NCI-H2196 (cell line): ENCODE measurements around the gene TTC7B.
A peak's percentile ranks its signal among the peaks of the same experiment; 100 is the strongest.

Experiments
- DNase-seq: peaks from one replicate; lab custom pipeline; 2025; ENCODE audit not compliant: unreplicated experiment; lab: John Stamatoyannopoulos, UW

Gene TTC7B

GRCh38 chr14:90624732-90625400 lies 191.4 kb downstream of the TTC7B start:
- DNase-seq: peak; percentile 1

- DNase-seq: no peak
Observed at GRCh38 chr14:90624227-90624626, 192.0 kb downstream of the TTC7B start.

DNA sequence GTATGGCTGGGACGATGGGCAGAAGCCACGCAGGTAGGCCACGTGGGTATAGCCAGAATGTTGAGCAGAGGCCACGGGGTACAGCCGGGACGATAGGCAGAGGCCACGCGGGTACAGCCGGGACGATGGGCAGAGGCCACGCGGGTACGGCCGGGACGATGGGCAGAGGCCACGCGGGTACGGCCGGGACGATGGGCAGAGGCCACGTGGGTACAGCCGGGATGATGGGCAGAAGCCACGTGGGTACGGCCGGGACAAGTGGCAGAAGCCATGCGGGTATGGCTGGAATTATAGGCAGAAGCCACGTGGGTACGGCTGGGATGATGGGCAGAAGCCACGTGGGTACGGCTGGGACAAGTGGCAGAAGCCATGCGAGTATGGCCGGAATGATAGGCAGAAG lies 195.0 kb downstream of the TTC7B start:
- DNase-seq: no peak

DNA sequence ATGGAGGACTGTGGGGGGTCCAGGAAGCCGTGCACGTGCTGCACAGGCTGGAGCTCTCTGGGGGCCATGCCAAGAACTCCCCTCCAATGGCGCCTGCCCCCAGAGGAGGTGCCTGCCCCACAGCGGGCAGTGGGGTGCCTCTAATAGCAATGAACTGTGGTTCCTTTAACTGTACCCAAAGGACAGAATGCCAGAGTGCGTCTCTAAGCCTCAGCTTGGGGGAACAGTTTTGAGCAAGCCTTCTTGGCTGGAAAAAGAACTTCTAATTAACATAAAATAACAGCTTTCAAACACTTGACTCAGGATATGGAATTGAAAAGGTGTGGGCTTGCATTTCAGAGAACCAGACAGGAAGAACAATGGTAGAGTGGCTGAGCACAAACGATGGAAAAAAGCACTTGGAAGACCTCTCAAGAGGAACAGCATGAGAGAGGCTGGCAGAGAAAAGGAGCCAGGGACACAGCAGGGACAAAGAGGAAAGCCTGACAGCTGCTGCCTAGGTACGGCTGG lies 195.6 kb downstream of the TTC7B start:
- no peak for DNase-seq

DNA sequence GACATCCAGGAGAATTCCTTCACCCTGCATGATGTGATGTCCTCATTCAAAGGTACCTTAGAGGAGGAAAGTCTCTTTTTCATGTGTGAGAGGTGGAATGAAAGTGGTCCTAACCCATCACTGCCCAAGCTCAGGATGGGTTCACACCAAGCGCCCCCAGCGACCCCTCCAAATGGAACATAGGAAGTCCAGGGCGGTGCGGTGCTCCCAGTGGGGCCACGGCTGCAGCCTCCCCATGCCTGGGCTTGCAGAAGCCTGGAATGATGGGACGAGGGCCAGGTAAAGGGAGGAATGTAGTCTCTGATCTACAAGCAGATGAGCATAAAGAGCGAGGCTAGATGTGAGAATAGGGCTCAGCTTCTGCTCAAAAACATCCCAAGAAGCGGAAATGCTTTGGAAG lies 196.3 kb downstream of the TTC7B start:
- DNase-seq: no peak

GRCh38 chr14:90617961-90618360 lies 198.3 kb downstream of the TTC7B start:
- DNase-seq: no peak

- no peak for DNase-seq
Observed at GRCh38 chr14:90616881-90617280, 199.3 kb downstream of the TTC7B start.

DNA sequence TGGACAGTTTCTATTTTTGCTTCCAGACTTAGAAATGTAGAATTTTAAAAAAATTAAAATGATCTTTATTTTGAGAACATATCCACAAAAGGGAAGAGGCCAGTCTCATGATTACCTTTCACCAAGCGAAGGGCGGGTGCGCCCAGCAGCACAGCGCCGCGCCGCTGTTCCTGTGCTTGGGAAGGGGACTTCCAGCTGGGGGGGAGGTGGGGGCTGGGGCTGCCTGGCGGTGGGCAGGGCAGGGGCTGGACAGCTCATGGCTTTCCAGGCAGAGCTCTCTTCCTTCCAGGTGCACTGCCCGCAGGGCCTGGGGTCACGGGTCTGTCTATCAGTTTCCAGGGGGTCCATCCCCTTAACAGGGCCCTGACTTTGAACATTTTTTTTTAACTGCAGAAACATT lies 199.9 kb downstream of the TTC7B start:
- no peak for DNase-seq

DNA sequence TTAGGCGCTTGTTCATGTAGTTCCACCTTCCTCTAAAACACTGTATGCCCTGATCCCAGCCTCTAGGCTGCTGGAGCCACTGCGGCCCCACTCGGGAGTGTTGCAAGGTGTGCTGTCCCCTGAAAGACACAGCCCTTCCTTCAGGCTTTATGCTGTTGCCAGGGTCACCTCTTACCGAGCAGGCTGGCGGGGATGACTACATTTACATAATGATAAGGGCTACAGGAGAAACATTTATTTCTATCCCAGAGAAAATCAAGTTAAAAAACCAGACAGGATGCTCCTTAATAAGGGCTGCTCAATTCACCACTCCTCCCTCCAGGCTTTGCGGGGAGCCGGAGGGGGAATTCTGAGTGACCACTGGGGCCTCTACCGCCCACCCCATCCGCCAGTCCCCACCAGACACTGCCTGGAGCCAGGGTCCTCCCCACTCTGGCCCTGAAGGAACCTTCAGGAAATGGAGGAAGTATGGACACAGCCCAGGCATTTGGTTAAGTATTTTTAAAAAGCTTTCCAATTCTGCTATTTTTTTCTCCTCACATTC lies 200.6 kb downstream of the TTC7B start:
- no peak for DNase-seq

DNA sequence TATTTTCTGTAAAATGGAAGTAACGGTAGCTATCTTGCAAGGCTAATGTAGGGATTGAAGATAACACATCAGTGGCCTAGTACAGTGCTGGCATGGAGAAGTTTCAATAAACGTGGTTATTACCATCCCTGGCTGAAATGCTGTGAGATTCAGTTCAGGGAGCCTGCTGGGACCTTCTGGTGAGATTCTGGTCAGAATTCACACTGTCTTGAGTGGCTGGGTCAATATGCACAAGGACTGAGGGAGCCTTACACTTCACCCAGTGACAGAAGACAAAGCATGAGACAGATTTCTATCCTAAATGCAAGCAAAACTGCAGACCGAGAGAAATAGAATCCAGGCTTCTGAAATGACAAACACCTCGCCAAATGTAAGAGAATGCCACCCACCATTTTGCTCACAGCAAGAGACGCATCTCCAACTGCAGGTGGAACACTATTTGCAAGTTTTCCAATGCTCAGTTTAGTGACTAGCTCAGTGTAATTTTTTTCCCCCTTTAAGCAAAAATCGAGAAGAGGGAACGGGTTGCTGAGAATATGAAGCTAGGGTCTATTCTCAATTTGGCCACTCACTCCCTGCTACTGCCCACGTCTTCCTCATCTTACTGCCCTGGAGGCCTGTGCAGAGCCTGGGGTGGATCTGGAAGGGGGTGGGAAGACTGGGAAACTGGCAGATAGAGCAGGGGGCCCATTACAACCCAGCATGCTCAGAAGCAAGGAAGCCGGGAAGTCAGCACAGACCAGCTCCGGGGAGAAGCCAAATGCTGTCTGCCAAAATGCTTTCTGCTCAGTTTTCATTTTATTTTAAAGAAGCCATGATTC lies 201.3 kb downstream of the TTC7B start:
- DNase-seq: no peak

GRCh38 chr14:90613997-90614396 lies 202.2 kb downstream of the TTC7B start:
- no peak for DNase-seq

DNA sequence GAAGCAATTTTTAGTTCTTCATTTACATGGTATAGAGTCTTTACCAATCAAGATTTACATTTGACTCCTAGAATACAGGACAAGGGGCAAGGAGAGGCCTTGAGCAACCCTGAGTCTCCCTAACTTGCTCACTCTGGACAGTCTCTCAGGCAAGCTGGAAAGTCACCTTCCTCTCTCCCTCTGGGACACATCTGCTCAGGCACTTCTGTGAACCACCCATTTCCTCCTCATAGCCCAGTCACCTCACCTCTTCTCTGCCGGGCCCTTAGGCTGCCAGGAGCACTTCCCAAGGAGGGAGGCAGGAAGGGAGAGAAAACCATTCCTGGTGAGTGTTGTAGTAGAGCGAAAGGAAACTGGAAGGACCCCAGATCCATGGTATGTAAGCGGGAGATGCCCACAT lies 202.8 kb downstream of the TTC7B start:
- no peak for DNase-seq

DNA sequence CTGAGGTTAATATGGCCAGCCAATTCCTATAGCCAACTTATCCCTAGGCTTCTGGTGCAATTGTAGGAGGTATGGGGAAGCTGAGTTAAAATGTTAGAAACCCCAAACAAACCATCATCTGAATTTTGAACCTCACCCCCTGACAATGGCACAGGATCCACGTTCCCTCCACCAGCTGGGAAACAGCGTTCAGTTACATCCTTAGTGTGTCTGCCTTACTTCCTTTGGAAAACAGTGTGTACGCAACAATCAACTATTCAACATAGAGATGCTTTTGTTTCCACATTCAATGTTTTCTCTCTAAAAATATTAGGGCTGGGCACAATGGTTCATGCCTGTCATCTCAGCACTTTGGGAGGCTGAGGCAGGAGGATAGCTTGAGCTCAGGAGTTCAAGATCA lies 203.4 kb downstream of the TTC7B start:
- no peak for DNase-seq

DNA sequence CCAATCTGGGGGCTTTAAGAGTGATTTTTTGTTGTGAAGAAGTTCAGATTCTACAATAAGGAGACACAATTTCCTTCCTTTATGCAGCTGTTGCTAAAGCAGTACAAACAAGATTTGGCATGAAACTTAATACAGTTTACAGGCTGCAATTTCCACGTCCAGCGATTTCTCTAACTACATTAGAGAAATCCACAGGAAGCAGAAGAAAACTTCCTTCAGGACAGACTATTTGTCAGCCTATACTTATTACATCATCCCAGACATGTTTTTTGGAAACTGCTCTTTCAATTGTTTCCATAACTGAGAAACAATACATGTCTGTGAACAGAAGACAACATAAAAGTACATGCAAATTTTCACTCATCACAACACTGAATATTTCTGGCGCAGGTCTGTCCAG lies 204.3 kb downstream of the TTC7B start:
- DNase-seq: no peak

- DNase-seq: no peak
Observed at GRCh38 chr14:90611501-90611900, 204.7 kb downstream of the TTC7B start.

DNA sequence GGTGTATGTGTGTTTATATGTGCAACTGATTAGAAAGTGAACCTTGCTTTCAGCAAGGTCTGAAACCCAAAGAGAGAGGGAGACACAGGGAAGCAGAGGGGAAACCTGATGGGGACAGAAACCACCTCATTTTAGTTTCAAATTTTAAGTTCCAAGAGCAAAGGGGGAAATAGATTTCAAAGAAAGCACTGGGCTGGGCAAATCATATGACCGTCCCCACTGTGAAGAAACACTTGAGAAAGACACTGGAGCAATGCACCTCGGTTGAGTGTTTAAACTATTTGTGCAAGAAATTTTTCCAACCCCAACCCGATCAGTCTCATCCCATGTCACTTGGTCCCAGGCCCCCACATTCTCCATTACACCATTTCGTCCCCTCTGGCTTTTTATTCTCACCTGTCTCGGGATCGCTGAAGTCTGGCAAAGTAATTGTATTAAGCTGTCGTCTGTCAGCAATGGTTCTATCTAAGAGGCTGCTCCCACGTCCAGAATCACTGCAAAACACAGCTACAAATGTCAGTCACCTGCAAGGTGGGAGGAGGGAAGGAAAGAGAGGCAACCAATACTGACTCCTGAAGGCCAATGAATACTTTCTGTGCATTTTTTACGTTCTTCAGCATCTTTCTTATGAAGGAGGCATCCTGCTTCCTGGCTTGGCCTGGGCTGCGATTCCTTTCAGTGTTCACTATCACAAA lies 205.7 kb downstream of the TTC7B start:
- no peak for DNase-seq

DNA sequence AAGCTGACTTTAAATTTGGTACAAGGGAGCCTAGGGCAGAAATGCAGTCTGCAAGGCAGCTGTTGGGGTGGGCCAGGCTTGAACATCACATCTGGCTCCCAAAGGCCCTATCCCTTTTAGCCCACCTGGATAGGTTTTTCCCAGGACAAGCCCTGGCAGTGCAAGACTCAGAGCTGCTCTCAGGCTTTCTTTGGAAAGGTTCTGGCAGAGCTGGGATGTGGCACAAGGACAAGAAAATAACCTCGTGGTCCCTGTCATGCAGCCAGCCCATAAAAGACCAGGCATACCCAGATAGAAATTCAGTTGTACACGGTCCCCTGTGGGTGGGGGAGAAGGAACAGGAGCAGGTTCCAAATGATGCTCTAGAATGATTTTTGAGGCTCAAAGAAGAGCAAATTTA lies 206.9 kb downstream of the TTC7B start:
- DNase-seq: no peak

DNA sequence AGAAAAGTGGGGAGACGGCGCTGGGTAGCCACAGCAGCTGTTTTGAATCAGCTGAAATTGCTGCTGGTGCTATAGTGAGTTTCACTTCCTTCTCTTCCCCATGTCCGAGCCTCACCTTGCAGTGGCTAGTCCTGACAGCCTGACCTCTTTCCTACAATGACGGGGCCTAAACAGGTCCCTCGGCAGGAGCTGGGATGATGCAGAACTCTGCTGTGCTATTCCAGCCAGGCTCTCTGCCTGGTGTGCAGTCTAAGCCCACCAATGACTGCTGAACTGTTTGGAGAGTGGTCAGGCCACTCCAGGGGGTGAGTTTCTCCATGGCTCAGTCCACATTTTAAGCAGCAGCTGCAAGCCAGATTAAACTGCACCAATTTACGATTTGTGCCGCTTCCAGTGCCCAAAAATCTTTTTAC lies 207.3 kb downstream of the TTC7B start:
- DNase-seq: no peak

DNA sequence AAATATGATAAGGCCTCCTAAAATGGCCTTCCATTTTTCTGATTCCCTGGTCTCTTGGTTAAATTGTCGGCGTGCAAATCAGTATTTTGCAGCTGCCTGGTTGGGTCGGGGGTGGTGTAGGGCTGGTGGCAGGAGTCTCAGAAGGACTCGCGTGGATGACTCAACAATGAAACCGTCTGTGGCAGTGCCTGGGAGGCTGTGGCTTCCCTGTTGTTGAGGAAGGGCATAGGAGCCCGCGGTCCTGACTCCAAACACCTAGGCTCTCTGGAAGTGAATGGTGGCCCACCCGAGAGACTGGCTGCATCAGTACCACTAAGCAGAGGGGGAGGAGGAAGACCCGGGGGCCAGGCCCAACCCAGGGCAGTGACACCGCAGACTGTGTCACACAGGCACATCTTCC lies 207.9 kb downstream of the TTC7B start:
- DNase-seq: no peak

- no peak for DNase-seq
Observed at GRCh38 chr14:90607141-90607540, 209.1 kb downstream of the TTC7B start.

- no peak for DNase-seq
Observed at GRCh38 chr14:90606434-90606833, 209.8 kb downstream of the TTC7B start.

GRCh38 chr14:90605430-90605829 lies 210.8 kb downstream of the TTC7B start:
- DNase-seq: no peak
